H1 (cell line): ENCODE measurements around the gene GRHL3. TPM values are rescaled to one million over a fixed set of nuclear protein-coding genes. Genes with fewer than 3 reads are reported as not detected.

Source experiments
- CTCF ChIA-PET: fragments of 300-600 bp; sonication (Branson Sonifier 250); formaldehyde crosslinking; loops from one replicate; lab custom pipeline; 2021; ENCODE audit not compliant: partially characterized antibody; lab: Charles Lee
- POLR2A ChIA-PET: fragments of 300-600 bp; sonication (Branson Sonifier 250); formaldehyde crosslinking; loops from one replicate; lab custom pipeline; 2021; ENCODE audit warnings: inconsistent platforms; ENCODE audit not compliant: partially characterized antibody; lab: Charles Lee
- DNase-seq, 2 experiments: peaks; one replicate each; pipeline versions ENCODE4 v3.0.0 to v3.0.0-alpha.2; 2010 to 2022; ENCODE audit warnings: low spot score in 2 of 2, low read depth in 1 of 2, mixed read lengths in 1 of 2
- FAIRE-seq: peaks from 2 replicates; lab custom pipeline; 2011; peaks lifted over from hg19 to GRCh38; lab: Jason Lieb, UNC
- H2AFZ ChIP-seq: 2 replicates; pipeline ENCODE4 v1.8.1; 2012; ENCODE audit warnings: low read length, inconsistent platforms
- H2AK5ac ChIP-seq: 2 replicates; pipeline ENCODE4 v1.6.1; 2013; ENCODE audit warnings: low read depth, low read length
- H2BK120ac ChIP-seq: replicated peaks from 2 replicates; pipeline ENCODE3; 2013; ENCODE audit warnings: low read depth, low read length, inconsistent platforms
- H2BK12ac ChIP-seq: 2 replicates; pipeline ENCODE4 v1.6.1; 2013; ENCODE audit warnings: low read depth, low read length
- H2BK15ac ChIP-seq: 2 replicates; pipeline ENCODE4 v1.6.1; 2013; ENCODE audit warnings: low read length
- H2BK20ac ChIP-seq: 2 replicates; pipeline ENCODE4 v1.6.1; 2013; ENCODE audit warnings: low read length
- H2BK5ac ChIP-seq: 2 replicates; pipeline ENCODE4 v1.6.1; 2013; ENCODE audit warnings: low read depth, low read length
- H3K14ac ChIP-seq: 2 replicates; pipeline ENCODE4 v1.6.1; 2013; ENCODE audit warnings: inconsistent platforms; ENCODE audit not compliant: insufficient read length
- H3K18ac ChIP-seq: 2 replicates; pipeline ENCODE4 v1.6.1; 2013; ENCODE audit warnings: low read length; ENCODE audit errors: extremely low read depth
- H3K23ac ChIP-seq: 2 replicates; pipeline ENCODE4 v1.6.1; 2013; ENCODE audit warnings: inconsistent platforms; ENCODE audit not compliant: insufficient read length
- H3K23me2 ChIP-seq: 2 replicates; pipeline ENCODE4 v1.6.1; 2013; ENCODE audit warnings: low read depth, low read length
- H3K27ac ChIP-seq: 2 replicates; pipeline ENCODE4 v1.6.1; 2011; ENCODE audit warnings: low read depth, low read length, inconsistent platforms
- H3K27me3 ChIP-seq, 4 experiments: replicated peaks in 1 of 4; 1 replicate in 1 of 4; 2 replicates in 3 of 4; pipeline versions ENCODE4 v1.6.1 to v1.8.1; 2011 to 2013; ENCODE audit warnings: low read length in 3 of 4, mild to moderate bottlenecking in 3 of 4, inconsistent platforms in 2 of 4, mixed read lengths in 2 of 4, moderate library complexity in 1 of 4; ENCODE audit not compliant: control insufficient read depth in 3 of 4, insufficient read depth in 3 of 4; ENCODE audit errors: extremely low read depth in 1 of 4
- H3K36me3 ChIP-seq, 4 experiments: 2 replicates each; pipeline versions ENCODE4 v1.6.1 to v1.8.1; 2011 to 2013; ENCODE audit warnings: mild to moderate bottlenecking in 4 of 4, low read length in 3 of 4, moderate library complexity in 2 of 4, control low read depth in 1 of 4, inconsistent platforms in 1 of 4; ENCODE audit not compliant: insufficient read depth in 4 of 4, control insufficient read depth in 2 of 4
- H3K4ac ChIP-seq: replicated peaks from 2 replicates; pipeline ENCODE3; 2013; ENCODE audit warnings: low read length, low read depth, mixed read lengths, inconsistent platforms; ENCODE audit not compliant: insufficient read length
- H3K4me1 ChIP-seq, 4 experiments: replicated peaks in 1 of 4; 1 replicate in 1 of 4; 2 replicates in 3 of 4; pipeline versions ENCODE4 v1.6.1 to v1.8.1; 2011 to 2013; ENCODE audit warnings: low read length in 3 of 4, inconsistent platforms in 2 of 4, mixed read lengths in 1 of 4; ENCODE audit not compliant: insufficient read depth in 4 of 4, control insufficient read depth in 3 of 4
- H3K4me2 ChIP-seq, 2 experiments: 2 replicates each; pipeline versions ENCODE4 v1.6.1 to v1.8.1; 2011 to 2013; ENCODE audit warnings: low read depth in 2 of 2, low read length in 2 of 2, control low read depth in 1 of 2, inconsistent platforms in 1 of 2, mild to moderate bottlenecking in 1 of 2; ENCODE audit not compliant: insufficient read depth in 1 of 2
- H3K4me3 ChIP-seq, 4 experiments: fragments of 200-600, 300-600 bp in 1 of 4; sonication (generic), shearing (Covaris generic), sonication (Bioruptor Twin) in 1 of 4; 2 replicates each; pipeline versions ENCODE4 v1.5.1 to v1.8.1; 2011 to 2016; ENCODE audit warnings: low read length in 4 of 4, low read depth in 3 of 4, control low read depth in 2 of 4, inconsistent platforms in 2 of 4, mild to moderate bottlenecking in 2 of 4, mixed read lengths in 1 of 4, moderate library complexity in 1 of 4; ENCODE audit not compliant: insufficient read depth in 2 of 4; ENCODE audit errors: extremely low read depth in 1 of 4
- H3K56ac ChIP-seq: replicated peaks from 2 replicates; pipeline ENCODE3; 2013; ENCODE audit warnings: low read depth, mild to moderate bottlenecking, mixed read lengths, low read length, inconsistent platforms; ENCODE audit not compliant: insufficient read length
- H3K79me1 ChIP-seq: 2 replicates; pipeline ENCODE4 v1.6.1; 2013; ENCODE audit warnings: low read depth, low read length, control low read depth
- H3K79me2 ChIP-seq, 2 experiments: 2 replicates each; pipeline versions ENCODE4 v1.6.1 to v1.8.1; 2012 to 2013; ENCODE audit warnings: low read length in 2 of 2, mild to moderate bottlenecking in 2 of 2, inconsistent platforms in 1 of 2; ENCODE audit not compliant: insufficient read depth in 2 of 2, control insufficient read depth in 1 of 2
- H3K9ac ChIP-seq, 4 experiments: replicated peaks in 1 of 4; 1 replicate in 1 of 4; 2 replicates in 3 of 4; pipeline versions ENCODE4 v1.6.1 to v1.8.1; 2011 to 2013; ENCODE audit warnings: low read depth in 3 of 4, low read length in 3 of 4, control low read depth in 2 of 4, mild to moderate bottlenecking in 2 of 4, moderate library complexity in 2 of 4, inconsistent platforms in 1 of 4; ENCODE audit errors: extremely low read depth in 1 of 4
- H3K9me3 ChIP-seq, 2 experiments: 2 replicates each; pipeline versions ENCODE4 v1.6.1 to v1.8.1; 2012 to 2013; ENCODE audit warnings: mild to moderate bottlenecking in 2 of 2, moderate library complexity in 2 of 2, control low read depth in 1 of 2, inconsistent platforms in 1 of 2, low read depth in 1 of 2, low read length in 1 of 2, mixed read lengths in 1 of 2; ENCODE audit not compliant: insufficient read depth in 2 of 2
- H4K20me1 ChIP-seq, 2 experiments: replicated peaks in 1 of 2; 2 replicates each; pipeline versions ENCODE3 to v1.8.1; 2011 to 2013; ENCODE audit warnings: inconsistent platforms in 2 of 2, low read length in 2 of 2, mild to moderate bottlenecking in 1 of 2; ENCODE audit not compliant: insufficient read depth in 2 of 2, control insufficient read depth in 1 of 2
- H4K5ac ChIP-seq: 2 replicates; pipeline ENCODE4 v1.6.1; 2013; ENCODE audit warnings: low read length, low read depth, mixed read lengths, inconsistent platforms; ENCODE audit not compliant: insufficient read length
- H4K8ac ChIP-seq: 2 replicates; pipeline ENCODE4 v1.8.0; 2013; ENCODE audit warnings: mild to moderate bottlenecking, moderate library complexity, low read length, inconsistent platforms; ENCODE audit not compliant: insufficient read depth; ENCODE audit errors: extremely low read depth
- H4K91ac ChIP-seq: replicated peaks from 2 replicates; pipeline ENCODE3; 2013; ENCODE audit warnings: low read length, mixed read lengths, inconsistent platforms; ENCODE audit not compliant: insufficient read length
- BRCA1 ChIP-seq: IDR thresholded peaks from 2 replicates; pipeline ENCODE4 v1.6.1; 2012; ENCODE audit warnings: low read depth, low read length, improper control_type of control experiment
- EGR1 ChIP-seq: IDR thresholded peaks from 2 replicates; pipeline ENCODE4 v1.6.1; 2011; ENCODE audit warnings: low read depth, low read length, borderline replicate concordance
- EP300 ChIP-seq, 2 experiments: IDR thresholded peaks; 1 replicate in 1 of 2; 2 replicates in 1 of 2; pipeline ENCODE4 v1.6.1; 2011 to 2012; ENCODE audit warnings: low read depth in 2 of 2, low read length in 2 of 2, mild to moderate bottlenecking in 2 of 2, borderline replicate concordance in 1 of 2, inconsistent platforms in 1 of 2, moderate library complexity in 1 of 2
- EZH2 ChIP-seq: fragments of 200-600 bp; sonication (generic); IDR thresholded peaks from 2 replicates; pipeline ENCODE4 v1.7.1; 2012; ENCODE audit warnings: low read depth, mild to moderate bottlenecking, moderate library complexity, low read length, inconsistent platforms; ENCODE audit not compliant: severe bottlenecking
- GABPA ChIP-seq: IDR thresholded peaks from 2 replicates; pipeline ENCODE4 v1.6.1; 2011; ENCODE audit warnings: mild to moderate bottlenecking, low read length, moderate library complexity, borderline replicate concordance; ENCODE audit not compliant: insufficient read depth
- JUN ChIP-seq: IDR thresholded peaks from 2 replicates; pipeline ENCODE4 v1.6.1; 2011; ENCODE audit warnings: low read depth, mild to moderate bottlenecking, improper control_type of control experiment, low read length
- JUND ChIP-seq: IDR thresholded peaks from 2 replicates; pipeline ENCODE4 v1.6.1; 2011; ENCODE audit warnings: mild to moderate bottlenecking, improper control_type of control experiment, low read length
- RXRA ChIP-seq: IDR thresholded peaks from 2 replicates; pipeline ENCODE4 v1.6.1; 2011; ENCODE audit warnings: low read depth, mild to moderate bottlenecking, low read length, moderate library complexity; ENCODE audit not compliant: insufficient read depth
- SAP30 ChIP-seq: fragments of 300-600 bp; sonication (generic); IDR thresholded peaks from 2 replicates; pipeline ENCODE4 v1.7.1; 2012; ENCODE audit warnings: low read length, moderate library complexity, mild to moderate bottlenecking, inconsistent platforms; ENCODE audit not compliant: insufficient read depth, insufficient replicate concordance
- SP4 ChIP-seq: IDR thresholded peaks from 2 replicates; pipeline ENCODE4 v1.6.1; 2012; ENCODE audit warnings: low read length, inconsistent platforms
- TAF7 ChIP-seq: optimal IDR thresholded peaks from 2 replicates; pipeline ENCODE3; 2011; ENCODE audit warnings: low read depth, mild to moderate bottlenecking, inconsistent platforms, low read length, moderate library complexity, borderline replicate concordance
- TEAD4 ChIP-seq: IDR thresholded peaks from 2 replicates; pipeline ENCODE4 v1.6.1; 2012; ENCODE audit warnings: low read depth, low read length, inconsistent platforms, mixed read lengths
- WGBS, 2 experiments: shearing (Covaris generic) in 1 of 2; methylation state at CpG; one replicate each; pipeline versions ENCODE4 v1.1.6 to v1.1.7; 2013 to 2015; ENCODE audit warnings: low lambda C conversion rate in 2 of 2, mixed read lengths in 2 of 2, inconsistent platforms in 1 of 2, low coverage in 1 of 2, missing lambda C conversion rate in 1 of 2; ENCODE audit not compliant: insufficient replicate concordance in 2 of 2, insufficient coverage in 1 of 2, insufficient read length in 1 of 2; ENCODE audit errors: extremely low coverage in 1 of 2, missing lambda C conversion rate in 1 of 2; 5-methylcytosine and 5-hydroxymethylcytosine counted together
- polyA plus RNA-seq, 7 experiments: library from polyadenylated mRNA; depleted of rRNA in 3 of 7; stranded (reverse) in 5 of 7; unstranded in 2 of 7; fragments of >200 nt in 5 of 7; fragments of 200-250 nt in 2 of 7; gene quantifications; 1 replicate in 5 of 7; 2 replicates in 1 of 7; 4 replicates in 1 of 7; pipeline versions ENCODE4 v1.2.1 to v1.2.3, GENCODE V29; 2011 to 2013; ENCODE audit warnings: missing spikeins in 2 of 7, mixed read lengths in 2 of 7
- total RNA-seq: library from RNA; stranded (reverse); fragmentation: NEBNext Ultra II Directional; extraction: Animal tissue kit (Norgen Biotek cat#: 25700); gene quantifications from 2 replicates; pipeline ENCODE4 v1.2.1, GENCODE V29; 2021

GRHL3 gene
- total and polyA plus RNA-seq, 2 of the 8 experiments (the other 6 are each of a cell fraction or from before 2014, with no cell fraction given): 0.80 to 1.8 TPM

GRCh38 chr1:24392604-24392946 lies 73.4 kb downstream of the GRHL3 start:
- no peak overlapping the region for H2BK5ac ChIP-seq
- DNase-seq: no peak
- CTCF ChIA-PET: interaction anchor here (0.6 to 8.4 kb wide), 58 partner anchors 9 to 331 kb away, joined by 3 to 465 read pairs (median 6); partner anchors contain the start of genes IFNLR1, NIPAL3 and STPG1
- FAIRE-seq: no peak
- H2AFZ ChIP-seq: no peak overlapping the region
- H3K36me3 ChIP-seq: no peaks in the 10 kb centered on the region
- no peak overlapping the region for H2BK20ac ChIP-seq
- no peak overlapping the region for H4K8ac ChIP-seq
- H3K4me3 ChIP-seq: no peak overlapping the region
- H3K9ac ChIP-seq: no peak overlapping the region; a peak in 1 of 7 replicates
- no peak overlapping the region for H3K27ac ChIP-seq
- WGBS, 2 experiments: 75% methylated on average over 4 of the region's 4 CpGs; no CpG with 5 or more reads in 1 of the 2 experiments
- H4K5ac ChIP-seq: no peak overlapping the region
- H2BK15ac ChIP-seq: no peak overlapping the region
- H3K9me3 ChIP-seq: no peaks in the 10 kb centered on the region
- TF ChIP-seq BRCA1 (no peak), GABPA (no peak), JUN (no peak), EZH2 (no peak), EP300 (IDR thresholded peaks at IDR 0.05; ENCODE audit: borderline replicate concordance in 1 of 2, low read depth in 2 of 2, low read length in 2 of 2) (no peak), SAP30 (no peak), SP4 (no peak), JUND (no peak), EGR1 (no peak), RXRA (no peak), TEAD4 (no peak), TAF7 (no peak)
- H3K56ac ChIP-seq: no peak overlapping the region
- H2BK120ac ChIP-seq: no peak overlapping the region
- no peaks in the 10 kb centered on the region for H3K79me1 ChIP-seq
- POLR2A ChIA-PET: interaction anchor here (0.9 to 2.2 kb wide), 4 partner anchors 109 to 242 kb away, joined by 3 to 6 read pairs (median 5); no protein-coding TSS in a partner anchor
- H2BK12ac ChIP-seq: no peak overlapping the region
- no peaks in the 10 kb centered on the region for H3K23me2 ChIP-seq
- no peak overlapping the region for H3K18ac ChIP-seq
- no peaks in the 10 kb centered on the region for H3K79me2 ChIP-seq
- H3K4me1 ChIP-seq: peaks cover 0 to 2% (median 0%) of the 10 kb centered on the region in 4 experiments; a peak in 4 of 7 replicates
- no peak overlapping the region for H3K4me2 ChIP-seq
- no peak overlapping the region for H4K91ac ChIP-seq
- H2AK5ac ChIP-seq: no peak overlapping the region
- H3K23ac ChIP-seq: no peak overlapping the region
- H3K27me3 ChIP-seq: no peaks in the 10 kb centered on the region
- no peak overlapping the region for H3K4ac ChIP-seq
- no peak overlapping the region for H3K14ac ChIP-seq
- no peaks in the 10 kb centered on the region for H4K20me1 ChIP-seq
